ENCODE measurements around the gene GDF7.
"Not testable (repeated sequence)": the region's sequence is repeated elsewhere in the genome, so short reads cannot be mapped to it uniquely, and the experiment has no call there.

- TF ChIP-seq YY1 (IDR thresholded peaks at IDR 0.05; ENCODE audit: low read depth, low read length); CTCF (IDR thresholded peaks at IDR 0.05; ENCODE audit: control extremely low read depth in 1 of 3, insufficient read depth in 1 of 3, low read depth in 1 of 3, low read length in 3 of 3); POLR2AphosphoS5 (IDR thresholded peaks at IDR 0.05; ENCODE audit: low read depth, low read length); CEBPB (IDR thresholded peaks at IDR 0.05; ENCODE audit: low read depth, low read length); SIRT6 (IDR thresholded peaks at IDR 0.05; ENCODE audit: low read length): not testable (repeated sequence)
Measured at GRCh38 chr2:20716164-20716563, 49.2 kb downstream of the GDF7 start.

Data from H1 (cell line).